HUDEP-2 (cell line): Measurements from ENCODE around the gene ATOH8.

ENCODE experiments used
- DNase-seq, 76 experiments: peaks; one replicate each; lab custom pipeline; 2025; ENCODE audit not compliant: unreplicated experiment in 76 of 76; lab: John Stamatoyannopoulos, UW

The ATOH8 gene

DNA sequence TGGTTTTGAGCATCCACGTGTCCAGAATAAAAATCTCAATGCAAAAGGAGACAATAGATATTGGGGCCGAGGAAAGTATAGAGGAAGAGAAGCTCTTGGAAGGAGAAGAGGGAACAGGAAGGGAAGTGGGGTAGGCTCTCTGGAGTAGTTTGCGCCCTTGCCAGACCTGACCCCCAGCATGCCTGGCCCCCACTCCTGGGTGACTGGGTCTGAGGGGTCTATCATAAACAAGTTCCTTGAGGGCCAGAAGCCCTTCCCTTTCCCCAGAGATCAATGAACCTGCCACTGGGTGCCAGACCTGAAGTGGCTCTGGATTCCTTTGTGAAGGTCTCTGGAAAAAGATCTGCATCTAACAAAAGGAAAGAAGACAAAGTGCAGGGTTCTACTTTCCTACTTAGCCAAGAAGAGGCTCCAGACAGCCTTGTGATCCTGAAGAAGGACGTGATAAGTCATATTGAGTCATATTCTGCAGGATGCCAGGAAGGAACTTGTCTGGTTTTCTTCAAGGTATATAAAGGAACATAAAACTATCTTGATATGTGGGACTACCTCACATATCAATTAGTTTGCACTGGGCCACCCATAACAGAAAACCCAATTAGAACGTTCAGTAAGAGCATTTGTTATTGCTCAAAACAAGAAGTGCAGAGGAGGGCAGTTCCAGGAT is 18.7 kb upstream of the ATOH8 start:
- no peak for DNase-seq

DNA sequence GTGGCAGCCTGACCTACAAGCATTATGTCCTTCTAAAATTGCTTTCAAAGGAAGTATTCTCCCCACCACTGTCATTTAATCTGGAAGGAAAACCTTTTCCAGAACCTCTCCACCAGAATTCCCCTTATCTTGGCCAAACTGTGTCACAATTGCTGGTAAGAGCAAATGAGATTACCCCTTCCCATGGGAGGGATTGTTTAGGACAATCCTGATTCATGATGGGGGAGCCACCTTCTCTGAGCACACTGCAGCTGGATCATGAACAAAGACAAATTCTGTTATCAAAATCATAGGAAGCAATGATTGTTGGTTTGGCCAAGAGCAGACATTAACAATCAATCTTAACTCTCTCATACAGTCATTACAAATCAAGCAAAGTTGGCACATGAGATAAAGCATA is 18.1 kb upstream of the ATOH8 start:
- DNase-seq: no peak

DNA sequence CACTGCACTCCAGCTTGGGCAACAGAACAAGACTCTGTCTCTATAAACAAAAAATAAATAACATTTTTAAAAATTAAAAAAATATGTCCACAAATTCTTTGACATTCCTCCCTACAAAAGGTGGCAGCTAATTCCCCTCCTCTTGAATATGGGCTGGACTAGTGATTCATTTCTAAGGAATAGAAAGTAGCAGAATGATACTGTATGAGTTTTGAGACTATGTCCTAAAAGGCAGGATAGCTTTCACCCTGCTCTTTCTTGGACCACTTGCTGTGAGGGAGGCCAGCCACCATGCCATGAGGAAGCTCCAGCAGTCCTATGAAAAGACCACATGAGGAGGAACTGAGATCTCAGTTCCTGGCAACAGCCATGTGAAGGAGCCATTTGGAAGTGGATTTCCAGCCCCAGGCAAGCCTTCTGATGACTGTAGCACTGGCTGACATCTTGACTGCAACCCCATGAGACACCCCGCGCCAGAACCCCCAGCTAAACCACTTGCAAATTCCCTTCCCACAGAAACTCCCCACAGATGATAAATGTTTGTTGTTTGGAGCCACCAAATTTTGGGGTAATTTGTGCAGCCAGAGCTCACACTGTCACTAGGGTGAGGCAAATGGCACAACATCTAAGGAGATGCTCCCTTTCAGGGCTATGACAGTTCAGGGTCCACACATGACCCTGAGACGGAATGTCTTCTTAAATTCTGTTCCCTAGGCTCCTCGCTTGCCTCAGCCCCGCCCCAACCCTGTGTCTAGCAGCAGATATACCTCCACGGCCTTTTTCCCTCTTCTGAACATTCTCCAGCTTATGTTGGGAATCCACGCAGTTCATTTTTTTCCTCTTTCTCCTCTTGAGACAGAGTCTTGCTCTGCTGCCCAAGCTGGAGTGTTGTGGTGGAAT is 17.1 kb upstream of the ATOH8 start:
- DNase-seq: no peak

DNA sequence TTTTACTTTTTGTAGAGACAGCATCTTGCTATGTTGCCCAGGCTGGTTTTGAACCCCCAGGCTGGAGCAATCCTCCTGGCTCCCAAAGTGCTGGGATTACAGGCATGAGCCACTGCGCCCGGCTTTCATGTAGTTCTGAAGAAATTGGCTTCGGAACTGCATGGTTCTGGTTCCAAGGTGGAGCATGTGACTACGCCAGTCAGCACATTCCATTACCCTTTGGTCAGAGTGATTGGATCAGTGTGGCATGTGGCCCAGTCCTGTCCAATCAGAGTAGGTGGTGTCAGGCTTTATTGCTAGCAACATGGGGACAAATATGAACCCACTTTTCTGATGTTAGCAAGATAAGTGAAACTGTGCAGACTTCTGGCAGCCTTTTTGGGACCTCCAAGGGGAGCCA is 16.3 kb upstream of the ATOH8 start:
- DNase-seq: no peak

DNA sequence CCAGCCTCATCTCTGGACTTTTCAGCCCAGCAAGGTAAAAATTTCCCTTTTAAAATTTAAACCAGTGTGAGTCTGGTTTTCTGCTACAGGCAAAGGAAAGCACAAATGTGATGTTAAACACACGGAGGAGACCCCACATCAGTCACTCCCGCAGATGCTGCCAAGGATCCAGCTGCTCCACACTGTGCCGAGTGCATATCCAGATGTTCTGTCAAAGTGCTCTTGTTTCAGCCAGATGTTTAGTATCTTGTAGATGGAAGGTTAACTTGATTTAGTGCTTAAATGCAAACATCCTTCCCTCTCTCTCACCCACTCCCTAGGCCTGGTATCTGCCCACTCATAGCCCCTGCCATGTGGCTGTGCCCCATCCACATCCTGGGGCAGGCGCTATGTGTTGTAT is 15.8 kb upstream of the ATOH8 start:
- no peak for DNase-seq

DNA sequence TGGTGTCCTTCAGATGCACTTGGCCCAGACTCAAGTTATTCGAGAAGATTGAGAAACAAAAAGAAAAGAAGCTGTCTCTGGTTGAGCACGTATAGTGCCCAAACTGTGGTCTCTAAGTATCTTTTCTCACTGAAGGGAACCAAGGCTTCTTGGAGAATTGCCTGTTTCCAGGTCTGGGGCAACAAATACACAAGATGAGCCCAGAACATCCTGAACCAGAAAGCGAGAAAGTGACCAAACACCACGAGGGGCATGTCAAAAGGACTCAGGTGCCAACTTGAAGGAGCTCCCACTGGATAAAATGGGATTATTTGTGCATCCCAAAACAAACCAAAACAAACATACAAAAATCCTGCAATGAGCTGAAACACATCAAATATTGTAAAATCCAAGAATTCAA is 13.6 kb upstream of the ATOH8 start:
- no peak for DNase-seq

DNA sequence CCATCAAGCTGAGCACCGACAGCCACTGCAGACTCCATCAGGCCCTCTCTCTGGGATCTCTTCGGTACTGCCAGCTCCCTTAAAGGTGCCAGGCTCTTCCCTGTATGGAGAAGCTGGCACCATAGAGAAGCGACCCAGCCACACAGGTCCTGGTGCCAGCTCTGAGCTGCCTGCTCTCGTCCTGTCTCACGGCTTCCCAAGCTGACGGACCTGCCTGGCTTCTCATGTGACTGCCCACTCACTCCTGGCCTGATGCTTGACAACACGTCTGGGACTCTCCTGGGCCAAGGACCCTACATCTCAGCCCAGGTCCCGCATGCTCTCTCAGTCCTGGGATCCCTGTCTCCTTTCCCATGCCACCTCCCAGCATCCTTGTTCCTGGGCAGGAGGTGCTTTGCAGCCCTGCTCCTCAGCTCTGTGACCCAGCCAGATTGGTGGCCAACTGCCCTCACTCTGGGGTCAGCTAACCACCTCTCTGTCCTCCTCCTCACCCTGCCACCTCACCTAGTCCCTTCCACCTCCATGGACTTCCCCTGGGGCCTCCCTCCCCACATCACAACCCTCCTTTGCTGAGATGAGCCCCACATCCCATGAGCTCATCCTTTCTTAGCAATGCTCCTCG is 12.5 kb upstream of the ATOH8 start:
- DNase-seq: no peak

DNA sequence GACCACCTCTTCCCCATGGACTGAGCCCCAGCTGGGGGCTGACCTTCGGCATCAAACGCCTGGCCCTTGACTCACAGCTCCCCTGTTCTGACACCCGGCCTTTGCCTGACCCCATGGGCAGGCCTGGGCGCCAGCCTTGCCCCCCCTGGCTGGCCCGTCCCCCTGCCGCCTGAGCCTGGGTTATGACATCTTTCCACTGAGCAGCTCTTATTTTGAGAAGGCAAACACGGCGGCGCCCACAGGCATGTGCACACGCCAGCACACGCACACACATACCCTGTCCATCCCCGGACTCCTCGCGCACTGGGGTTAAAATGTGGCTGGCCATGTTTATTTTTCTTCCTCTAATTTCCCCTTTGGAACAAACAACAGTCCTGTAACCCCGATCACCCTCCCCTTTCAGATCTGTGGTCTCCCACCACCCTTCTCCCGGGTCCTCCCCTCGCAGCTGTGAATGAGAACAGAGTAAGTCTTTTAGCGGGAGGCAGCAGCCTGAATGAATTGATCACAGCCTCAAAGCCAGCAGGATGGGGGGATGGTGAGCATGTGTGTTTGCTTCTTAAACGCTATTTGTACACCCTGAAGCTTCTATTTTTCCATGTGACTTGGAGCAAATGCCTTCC is 11.8 kb upstream of the ATOH8 start:
- DNase-seq: no peak

DNA sequence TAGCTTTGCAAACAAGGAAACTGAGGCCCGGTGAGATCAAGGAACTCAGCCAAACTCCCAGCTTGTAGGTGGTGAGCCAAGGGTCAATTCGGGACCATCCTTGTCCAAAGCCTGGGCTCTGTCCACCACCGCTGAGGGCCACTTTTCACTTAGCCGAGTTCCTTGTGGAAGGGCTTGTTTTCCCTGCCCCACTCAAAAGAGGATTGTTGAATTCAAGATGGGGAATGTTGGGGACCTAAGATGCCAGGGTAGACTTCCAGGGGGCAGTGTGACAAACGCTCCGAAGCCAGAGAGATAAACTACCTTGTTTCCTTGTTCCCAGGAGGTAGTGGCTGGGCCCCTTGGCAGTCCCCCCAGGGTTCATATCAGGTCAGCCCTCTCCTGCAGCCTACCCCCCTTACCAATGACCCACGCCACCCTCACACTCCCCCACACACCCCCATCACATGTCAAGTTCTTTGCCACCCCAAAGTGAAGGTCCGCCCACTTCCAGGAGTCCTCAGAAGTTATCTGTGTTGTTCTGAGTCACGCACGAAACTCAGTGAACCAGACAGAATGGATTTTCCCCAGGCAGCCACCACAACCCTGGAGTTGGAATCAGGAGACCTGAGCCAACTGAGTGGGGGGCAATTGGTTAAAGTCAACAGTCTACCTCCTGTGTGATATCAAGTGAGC is 10.3 kb upstream of the ATOH8 start:
- no peak for DNase-seq

DNA sequence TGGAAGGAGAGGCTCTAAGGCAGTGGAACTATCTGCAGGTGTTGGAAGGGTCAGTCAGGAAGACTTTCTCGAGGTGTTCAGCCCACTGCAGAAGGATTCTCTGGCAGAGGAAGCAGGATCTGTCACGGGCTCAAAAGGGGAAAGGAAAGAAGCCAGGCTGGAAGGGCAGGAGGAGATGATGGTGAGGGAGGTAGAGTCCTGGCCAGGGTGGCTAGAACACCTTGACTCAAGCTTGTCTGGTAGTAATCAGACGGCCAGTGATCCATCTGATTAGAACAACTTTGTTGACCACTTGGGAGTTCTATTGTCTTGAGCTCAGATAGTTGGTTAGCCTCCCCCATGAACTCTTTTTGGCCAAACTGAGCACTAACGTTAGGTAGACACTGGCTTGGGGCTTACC is 9.7 kb upstream of the ATOH8 start:
- DNase-seq: no peak

DNA sequence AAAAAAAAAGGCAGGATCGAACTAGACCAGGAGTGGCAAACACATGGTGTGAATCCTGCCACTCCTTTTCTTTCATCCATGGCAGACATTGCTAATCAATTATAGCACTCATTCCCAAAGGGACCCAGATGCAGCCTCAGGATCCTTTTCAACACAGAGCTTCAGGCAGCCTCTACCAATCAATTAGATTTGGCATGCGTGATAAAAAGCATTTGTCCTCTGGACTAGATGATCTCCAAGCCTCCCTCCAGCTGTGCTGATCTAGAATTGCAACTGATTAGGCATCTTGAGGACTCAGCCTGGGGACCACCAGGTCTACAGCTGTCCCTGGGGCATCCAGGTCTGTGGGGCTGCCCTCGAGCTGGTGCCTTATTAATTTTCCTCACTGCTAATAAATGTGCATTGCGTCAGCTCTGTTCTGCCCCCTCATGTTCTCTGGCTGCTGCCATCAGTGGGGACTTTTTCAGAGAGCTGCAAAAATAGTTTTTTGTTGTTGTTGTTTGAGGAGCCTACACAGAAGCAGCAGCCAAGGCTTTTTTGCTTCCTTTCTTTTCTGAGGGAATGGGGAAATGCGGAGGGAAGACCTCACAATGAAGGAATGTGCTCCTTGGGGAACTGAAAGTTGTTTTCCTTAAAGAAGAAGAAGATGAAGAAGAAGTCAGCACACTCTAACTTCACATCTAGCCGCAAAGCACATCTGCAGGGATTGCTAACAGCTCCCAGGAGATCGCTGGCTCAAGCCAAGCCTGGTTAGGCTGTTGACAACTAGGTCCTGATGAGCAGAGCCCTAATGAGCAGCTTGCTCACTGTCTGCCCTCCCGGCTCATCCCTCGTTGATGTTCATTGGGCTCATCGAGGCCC is 8.8 kb upstream of the ATOH8 start:
- no peak for DNase-seq

DNA sequence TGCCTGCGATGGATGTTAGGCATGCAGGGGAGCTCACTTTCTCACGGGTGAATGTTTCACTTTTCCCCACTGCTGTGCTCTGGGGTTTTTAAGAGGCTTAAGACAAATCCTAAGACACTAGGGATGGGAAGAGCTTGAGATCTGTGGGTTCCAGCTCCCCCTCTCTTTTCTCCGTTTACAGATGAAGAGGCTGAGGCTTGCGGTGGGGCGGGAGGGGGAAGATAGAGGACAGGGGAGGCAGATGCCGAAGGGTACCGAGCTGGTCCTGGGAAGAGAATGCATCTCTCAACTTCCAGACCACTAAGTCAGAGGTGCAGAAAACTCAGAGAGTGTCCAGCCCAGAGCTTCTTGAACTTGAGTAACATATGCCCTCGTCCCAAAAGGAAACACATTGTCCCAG is 8.2 kb upstream of the ATOH8 start:
- no peak for DNase-seq

DNA sequence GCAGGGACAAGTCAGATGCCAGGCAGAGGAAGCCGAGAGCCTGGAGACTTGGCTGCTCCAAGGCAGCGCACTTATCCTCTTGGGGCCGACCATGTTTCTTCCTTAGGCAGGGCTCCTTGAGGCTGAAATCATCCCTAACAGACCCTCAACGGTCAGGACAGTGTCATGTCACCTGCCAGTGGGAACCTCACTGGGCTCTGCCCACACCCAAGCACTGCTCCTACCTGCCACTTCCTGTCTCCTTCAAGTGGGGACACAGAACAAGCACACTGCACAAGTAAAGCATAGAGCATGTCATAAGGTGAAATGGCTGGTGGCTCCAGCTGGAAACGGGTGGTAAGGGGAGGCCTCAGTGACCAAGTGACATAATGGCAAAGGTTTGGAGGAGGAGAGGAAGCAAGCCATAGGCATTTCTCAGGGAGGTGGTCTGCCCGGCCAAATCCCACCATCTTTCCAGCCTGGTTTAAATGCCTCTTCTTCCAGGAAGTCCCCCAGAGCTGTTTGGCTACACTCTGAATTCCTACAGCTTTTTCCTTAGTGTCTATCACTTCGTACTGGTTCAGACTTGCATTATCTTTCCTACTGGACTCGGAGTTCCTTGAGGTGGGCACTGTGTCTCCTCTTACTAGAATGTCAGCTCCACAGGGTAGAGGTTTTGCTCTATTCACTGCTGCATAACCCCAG is 7.3 kb upstream of the ATOH8 start:
- DNase-seq: no peak

DNA sequence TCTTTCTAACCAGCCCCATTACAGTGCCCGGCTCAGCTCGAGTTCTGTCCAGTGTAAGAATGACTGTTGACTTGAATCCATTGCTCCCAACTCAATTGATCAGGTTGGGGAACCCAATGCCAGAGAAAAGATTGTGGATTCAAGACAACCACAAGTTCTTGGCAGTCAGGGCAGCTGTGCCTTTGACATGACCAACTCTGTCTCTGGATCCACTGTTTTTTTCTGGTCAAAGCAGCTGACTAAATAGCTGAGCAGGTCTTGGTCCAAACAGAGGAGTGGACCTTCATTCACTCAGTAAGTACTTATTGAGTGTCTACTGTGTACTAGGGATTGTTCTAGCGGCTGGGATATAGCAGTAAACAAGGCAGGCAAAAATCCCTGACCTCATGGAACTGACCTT is 6.3 kb upstream of the ATOH8 start:
- DNase-seq: no peak

DNA sequence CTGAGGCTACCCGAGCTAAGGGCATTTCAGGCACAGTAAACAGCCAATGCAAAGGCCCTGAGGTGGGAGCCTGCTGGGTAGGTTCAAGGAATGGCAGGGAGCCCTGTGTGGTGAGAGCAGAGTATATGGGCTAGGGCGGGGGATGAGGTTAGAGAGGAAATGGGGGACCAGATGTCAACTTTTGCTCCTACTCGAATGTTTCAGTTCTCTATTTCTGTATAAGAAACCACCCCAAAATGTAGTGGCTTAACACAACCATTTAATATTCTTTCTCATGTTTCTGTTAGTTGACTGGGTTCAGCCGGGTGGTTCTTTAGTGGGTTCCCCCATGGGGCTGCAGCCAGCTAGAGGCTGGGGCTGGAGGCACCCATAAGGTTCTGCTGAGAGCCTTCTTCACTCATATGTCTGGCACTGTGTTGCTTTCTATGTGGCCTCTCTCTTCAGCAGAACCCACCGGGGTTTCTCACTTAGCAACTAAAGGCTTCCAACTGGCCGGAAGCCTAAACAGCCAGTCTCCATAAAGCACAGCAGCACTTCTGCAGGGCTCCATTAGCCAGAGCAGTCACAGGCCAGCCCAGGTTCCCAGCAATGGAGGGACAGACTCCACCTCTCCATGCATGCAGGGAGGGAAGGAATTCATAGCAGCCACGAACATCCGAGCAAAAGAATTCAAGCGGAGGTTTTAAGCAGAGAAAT is 5.6 kb upstream of the ATOH8 start:
- no peak for DNase-seq

DNA sequence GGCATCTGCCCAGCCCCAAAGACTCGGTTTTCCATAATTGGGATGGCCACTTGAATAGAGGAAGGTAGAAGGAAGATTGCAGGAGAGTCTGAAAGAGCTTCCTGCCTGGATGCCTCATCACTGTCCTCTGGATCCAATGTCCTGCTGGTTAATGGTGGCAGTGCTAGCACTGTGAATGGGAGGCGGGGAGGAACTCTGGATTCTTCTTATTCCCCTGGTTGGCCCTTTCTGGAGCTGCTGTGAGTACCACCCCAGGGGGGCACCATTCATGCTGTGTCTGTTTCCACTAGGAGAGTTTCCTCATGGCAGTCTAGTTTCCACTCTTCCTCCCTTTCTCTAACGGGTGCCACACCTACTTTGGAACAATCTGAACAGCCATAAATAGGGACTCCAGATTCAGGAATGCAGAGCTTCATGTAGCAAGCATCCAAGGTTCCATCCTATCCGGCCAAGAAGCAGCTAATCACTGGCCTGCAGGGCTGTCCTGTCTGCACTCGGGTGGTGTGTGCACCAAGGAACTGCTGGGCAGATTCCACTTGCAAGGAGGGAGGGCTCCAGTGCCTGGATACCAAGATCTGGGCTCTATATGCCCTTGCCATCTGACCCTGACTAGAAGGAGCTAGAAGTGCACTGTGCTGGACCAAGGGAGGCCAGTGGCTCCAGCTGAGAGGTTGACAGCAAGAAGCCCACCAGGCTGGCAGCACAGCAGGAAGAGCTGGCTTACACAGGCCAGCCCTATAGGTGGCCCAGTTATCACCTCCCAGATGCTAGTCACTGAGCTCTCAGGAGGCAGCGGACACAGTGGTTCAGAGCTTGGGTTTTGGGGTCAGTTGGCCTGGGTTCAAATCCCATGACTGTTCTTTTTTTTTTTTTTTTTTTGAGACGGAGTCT is 4.6 kb upstream of the ATOH8 start:
- DNase-seq: no peak
